HEK293 (cell line): ENCODE data around the gene OXA1L.

ENCODE experiments used
- CTCF ChIA-PET: fragments of 350-600 bp; formaldehyde crosslinking; extraction: SDS; loops from one replicate; lab custom pipeline; 2021; ENCODE audit warnings: antibody characterized with exemption; lab: Yijun Ruan, JAX
- POLR2A ChIA-PET: fragments of 300-600 bp; formaldehyde crosslinking; extraction: SDS; loops from one replicate; lab custom pipeline; 2020; ENCODE audit warnings: antibody characterized with exemption, inconsistent platforms; lab: Yijun Ruan, JAX
- H3K27ac ChIP-seq: fragments of 200-500 bp; sonication (Bioruptor generic); 2 replicates; pipeline ENCODE4 v1.5.1; 2014; ENCODE audit warnings: low read depth, low read length, control low read depth, inconsistent platforms; ENCODE audit errors: extremely low read depth
- H3K36me3 ChIP-seq, 2 experiments: fragments of 200-500 bp in 1 of 2; sonication (Bioruptor generic) in 1 of 2; 1 replicate in 1 of 2; 2 replicates in 1 of 2; pipeline ENCODE4 v1.5.1; 2014 to 2017; ENCODE audit warnings: inconsistent platforms in 2 of 2, low read length in 2 of 2; ENCODE audit not compliant: control insufficient read depth in 2 of 2, insufficient read depth in 1 of 2
- H3K4me1 ChIP-seq: fragments of 200-500 bp; sonication (Bioruptor generic); 2 replicates; pipeline ENCODE4 v1.5.1; 2014; ENCODE audit warnings: mild to moderate bottlenecking, low read length, inconsistent platforms; ENCODE audit not compliant: control insufficient read depth, insufficient read depth
- H3K4me3 ChIP-seq: 2 replicates; pipeline ENCODE4 v1.5.1; 2011; ENCODE audit warnings: low read depth, mild to moderate bottlenecking, control low read depth, low read length, moderate library complexity
- H3K9me3 ChIP-seq: fragments of 200-500 bp; sonication (Bioruptor generic); 2 replicates; pipeline ENCODE4 v1.5.1; 2014; ENCODE audit warnings: low read depth, low read length, inconsistent platforms; ENCODE audit not compliant: control insufficient read depth, insufficient read depth
- GLI2 ChIP-seq: fragments of 450-650 bp; formaldehyde crosslinking; IDR thresholded peaks from 2 replicates; pipeline ENCODE4; 2017; ENCODE audit warnings: missing biosample characterization, missing genetic modification characterization, low read depth, borderline replicate concordance
- KLF10 ChIP-seq: fragments of 450-650 bp; IDR thresholded peaks from 2 replicates; pipeline ENCODE4 v1.5.1; 2018; ENCODE audit warnings: missing biosample characterization, mild to moderate bottlenecking, missing genetic modification characterization
- SETDB1 ChIP-seq: IDR thresholded peaks from one replicate; pipeline ENCODE4 v1.6.1; 2017; ENCODE audit warnings: mild to moderate bottlenecking, low read length, moderate library complexity, mixed read lengths; ENCODE audit not compliant: insufficient read length
- ZFP3 ChIP-seq: fragments of 450-650 bp; formaldehyde crosslinking; IDR thresholded peaks from 2 replicates; pipeline ENCODE4 v1.5.1; 2016; ENCODE audit warnings: low read depth, missing biosample characterization, missing genetic modification characterization
- ZFP37 ChIP-seq: fragments of 450-650 bp; formaldehyde crosslinking; IDR thresholded peaks from 2 replicates; pipeline ENCODE4 v1.5.1; 2016; ENCODE audit warnings: missing biosample characterization, missing genetic modification characterization
- ZFP41 ChIP-seq: fragments of 450-650 bp; formaldehyde crosslinking; IDR thresholded peaks from 2 replicates; pipeline ENCODE4 v1.5.1; 2016; ENCODE audit warnings: missing biosample characterization, missing genetic modification characterization, borderline replicate concordance
- ZNF114 ChIP-seq: fragments of 450-650 bp; formaldehyde crosslinking; IDR thresholded peaks from 2 replicates; pipeline ENCODE4 v1.5.0; 2017; ENCODE audit warnings: missing biosample characterization, missing genetic modification characterization
- ZNF155 ChIP-seq: fragments of 450-650 bp; formaldehyde crosslinking; IDR thresholded peaks from 2 replicates; pipeline ENCODE4 v1.5.1; 2016; ENCODE audit warnings: missing biosample characterization, missing genetic modification characterization
- ZNF394 ChIP-seq: fragments of 450-650 bp; formaldehyde crosslinking; IDR thresholded peaks from 2 replicates; pipeline ENCODE4 v1.5.1; 2016; ENCODE audit warnings: missing biosample characterization, missing genetic modification characterization, mild to moderate bottlenecking, moderate library complexity, borderline replicate concordance
- ZNF530 ChIP-seq: fragments of 450-650 bp; formaldehyde crosslinking; IDR thresholded peaks from 2 replicates; pipeline ENCODE4 v1.5.1; 2016; ENCODE audit warnings: low read depth, missing biosample characterization, missing genetic modification characterization
- ZNF623 ChIP-seq: fragments of 450-650 bp; formaldehyde crosslinking; IDR thresholded peaks from 2 replicates; pipeline ENCODE4 v1.5.1; 2016; ENCODE audit warnings: missing biosample characterization, missing genetic modification characterization
- ZNF626 ChIP-seq: fragments of 450-650 bp; sonication (Bioruptor Pico); formaldehyde crosslinking; IDR thresholded peaks from 2 replicates; pipeline ENCODE4 v1.5.1; 2018; ENCODE audit warnings: missing biosample characterization, missing genetic modification characterization, inconsistent platforms
- ZNF701 ChIP-seq: fragments of 450-650 bp; formaldehyde crosslinking; IDR thresholded peaks from 2 replicates; pipeline ENCODE4 v1.5.1; 2016; ENCODE audit warnings: missing biosample characterization, missing genetic modification characterization
- ZSCAN30 ChIP-seq: fragments of 450-650 bp; IDR thresholded peaks from 2 replicates; pipeline ENCODE4 v1.5.1; 2018; ENCODE audit warnings: missing biosample characterization, mild to moderate bottlenecking, missing genetic modification characterization, moderate library complexity
- TF ChIP-seq, protein P1 (sequence below): fragments of 450-650 bp; formaldehyde crosslinking; IDR thresholded peaks from 2 replicates; pipeline ENCODE4 v1.5.1; 2016; ENCODE audit warnings: missing biosample characterization, missing genetic modification characterization
- TF ChIP-seq, protein P2 (sequence below): fragments of 450-650 bp; formaldehyde crosslinking; IDR thresholded peaks from 2 replicates; pipeline ENCODE4 v1.5.1; 2016; ENCODE audit warnings: missing biosample characterization, missing genetic modification characterization
- TF ChIP-seq, protein P3 (sequence below): fragments of 450-650 bp; formaldehyde crosslinking; IDR thresholded peaks from 2 replicates; pipeline ENCODE4 v1.5.1; 2016; ENCODE audit warnings: missing biosample characterization, missing genetic modification characterization
- TF ChIP-seq, protein P4 (sequence below): fragments of 450-650 bp; formaldehyde crosslinking; IDR thresholded peaks from 2 replicates; pipeline ENCODE4 v1.5.1; 2016; ENCODE audit warnings: missing biosample characterization, missing genetic modification characterization

OXA1L gene

DNA sequence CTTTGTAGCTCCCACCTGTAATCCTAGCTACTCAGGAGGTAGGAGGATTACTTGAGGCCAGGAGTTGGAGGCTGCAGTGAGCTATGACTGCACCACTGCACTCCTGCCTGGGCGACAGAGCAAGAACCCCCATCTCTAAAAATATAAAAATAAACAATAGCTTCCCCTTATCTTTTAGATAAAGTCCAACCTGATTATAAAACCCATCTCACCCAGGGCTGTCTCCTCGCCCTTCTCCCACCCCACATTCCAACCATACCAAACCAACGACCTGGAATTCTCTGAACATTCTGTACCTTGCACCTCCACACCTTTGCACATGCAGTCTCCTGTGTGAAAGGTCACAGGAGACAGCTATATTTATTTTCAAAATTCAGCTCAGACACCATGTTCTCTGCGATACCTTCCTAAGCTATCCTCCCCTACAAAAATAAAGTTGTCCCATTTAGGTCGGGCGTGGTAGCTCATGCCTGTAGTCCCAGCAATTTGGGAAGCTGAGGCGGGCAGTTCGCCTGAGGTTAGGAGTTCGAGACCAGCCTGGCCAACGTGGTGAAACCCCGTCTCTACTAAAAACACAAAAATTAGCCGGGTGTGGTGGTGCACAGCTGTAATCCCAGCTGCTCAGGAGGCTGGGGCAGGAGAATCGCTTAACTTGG is 41.1 kb downstream of the OXA1L start (continued):
- TF ChIP-seq, protein P1, sequence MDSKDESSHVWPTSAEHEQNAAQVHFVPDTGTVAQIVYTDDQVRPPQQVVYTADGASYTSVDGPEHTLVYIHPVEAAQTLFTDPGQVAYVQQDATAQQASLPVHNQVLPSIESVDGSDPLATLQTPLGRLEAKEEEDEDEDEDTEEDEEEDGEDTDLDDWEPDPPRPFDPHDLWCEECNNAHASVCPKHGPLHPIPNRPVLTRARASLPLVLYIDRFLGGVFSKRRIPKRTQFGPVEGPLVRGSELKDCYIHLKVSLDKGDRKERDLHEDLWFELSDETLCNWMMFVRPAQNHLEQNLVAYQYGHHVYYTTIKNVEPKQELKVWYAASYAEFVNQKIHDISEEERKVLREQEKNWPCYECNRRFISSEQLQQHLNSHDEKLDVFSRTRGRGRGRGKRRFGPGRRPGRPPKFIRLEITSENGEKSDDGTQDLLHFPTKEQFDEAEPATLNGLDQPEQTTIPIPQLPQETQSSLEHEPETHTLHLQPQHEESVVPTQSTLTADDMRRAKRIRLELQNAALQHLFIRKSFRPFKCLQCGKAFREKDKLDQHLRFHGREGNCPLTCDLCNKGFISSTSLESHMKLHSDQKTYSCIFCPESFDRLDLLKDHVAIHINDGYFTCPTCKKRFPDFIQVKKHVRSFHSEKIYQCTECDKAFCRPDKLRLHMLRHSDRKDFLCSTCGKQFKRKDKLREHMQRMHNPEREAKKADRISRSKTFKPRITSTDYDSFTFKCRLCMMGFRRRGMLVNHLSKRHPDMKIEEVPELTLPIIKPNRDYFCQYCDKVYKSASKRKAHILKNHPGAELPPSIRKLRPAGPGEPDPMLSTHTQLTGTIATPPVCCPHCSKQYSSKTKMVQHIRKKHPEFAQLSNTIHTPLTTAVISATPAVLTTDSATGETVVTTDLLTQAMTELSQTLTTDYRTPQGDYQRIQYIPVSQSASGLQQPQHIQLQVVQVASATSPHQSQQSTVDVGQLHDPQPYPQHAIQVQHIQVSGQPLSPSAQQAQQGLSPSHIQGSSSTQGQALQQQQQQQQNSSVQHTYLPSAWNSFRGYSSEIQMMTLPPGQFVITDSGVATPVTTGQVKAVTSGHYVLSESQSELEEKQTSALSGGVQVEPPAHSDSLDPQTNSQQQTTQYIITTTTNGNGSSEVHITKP: no peak
- TF ChIP-seq ZNF623 (tag by site-specific recombination): no peak

- POLR2A ChIA-PET: interaction anchor here (0.6 kb wide), 1 partner anchor 14 kb away, joined by 3 read pairs; no protein-coding TSS in a partner anchor
- Histone ChIP-seq H3K36me3 (no peaks in the 10 kb centered on the region), H3K4me1 (no peaks in the 10 kb centered on the region), H3K4me3 (no peak overlapping the region), H3K9me3 (no peaks in the 10 kb centered on the region), H3K27ac (no peak overlapping the region)
- TF ChIP-seq, protein P2, sequence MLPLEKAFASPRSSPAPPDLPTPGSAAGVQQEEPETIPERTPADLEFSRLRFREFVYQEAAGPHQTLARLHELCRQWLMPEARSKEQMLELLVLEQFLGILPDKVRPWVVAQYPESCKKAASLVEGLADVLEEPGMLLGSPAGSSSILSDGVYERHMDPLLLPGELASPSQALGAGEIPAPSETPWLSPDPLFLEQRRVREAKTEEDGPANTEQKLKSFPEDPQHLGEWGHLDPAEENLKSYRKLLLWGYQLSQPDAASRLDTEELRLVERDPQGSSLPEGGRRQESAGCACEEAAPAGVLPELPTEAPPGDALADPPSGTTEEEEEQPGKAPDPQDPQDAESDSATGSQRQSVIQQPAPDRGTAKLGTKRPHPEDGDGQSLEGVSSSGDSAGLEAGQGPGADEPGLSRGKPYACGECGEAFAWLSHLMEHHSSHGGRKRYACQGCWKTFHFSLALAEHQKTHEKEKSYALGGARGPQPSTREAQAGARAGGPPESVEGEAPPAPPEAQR (tag by site-specific recombination): no peak
- TF ChIP-seq KLF10 (tag by site-specific recombination): no peak
- TF ChIP-seq ZFP41: no peak
- no peak for TF ChIP-seq ZNF626 (tag by site-specific recombination)
- no peak for TF ChIP-seq ZFP37
- TF ChIP-seq ZFP3 (tag by site-specific recombination): no peak
- no peak for TF ChIP-seq ZSCAN30 (tag by site-specific recombination)
- TF ChIP-seq ZNF394 (tag by site-specific recombination): no peak
- no peak for TF ChIP-seq SETDB1
- TF ChIP-seq ZNF114: no peak
- TF ChIP-seq, protein P3, sequence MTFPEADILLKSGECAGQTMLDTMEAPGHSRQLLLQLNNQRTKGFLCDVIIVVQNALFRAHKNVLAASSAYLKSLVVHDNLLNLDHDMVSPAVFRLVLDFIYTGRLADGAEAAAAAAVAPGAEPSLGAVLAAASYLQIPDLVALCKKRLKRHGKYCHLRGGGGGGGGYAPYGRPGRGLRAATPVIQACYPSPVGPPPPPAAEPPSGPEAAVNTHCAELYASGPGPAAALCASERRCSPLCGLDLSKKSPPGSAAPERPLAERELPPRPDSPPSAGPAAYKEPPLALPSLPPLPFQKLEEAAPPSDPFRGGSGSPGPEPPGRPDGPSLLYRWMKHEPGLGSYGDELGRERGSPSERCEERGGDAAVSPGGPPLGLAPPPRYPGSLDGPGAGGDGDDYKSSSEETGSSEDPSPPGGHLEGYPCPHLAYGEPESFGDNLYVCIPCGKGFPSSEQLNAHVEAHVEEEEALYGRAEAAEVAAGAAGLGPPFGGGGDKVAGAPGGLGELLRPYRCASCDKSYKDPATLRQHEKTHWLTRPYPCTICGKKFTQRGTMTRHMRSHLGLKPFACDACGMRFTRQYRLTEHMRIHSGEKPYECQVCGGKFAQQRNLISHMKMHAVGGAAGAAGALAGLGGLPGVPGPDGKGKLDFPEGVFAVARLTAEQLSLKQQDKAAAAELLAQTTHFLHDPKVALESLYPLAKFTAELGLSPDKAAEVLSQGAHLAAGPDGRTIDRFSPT (tag by site-specific recombination): no peak
- CTCF ChIA-PET: interaction anchor here (0.6 to 2.6 kb wide), 9 partner anchors 11 to 252 kb away, joined by 3 to 8 read pairs (median 5); no protein-coding TSS in a partner anchor
Measured at GRCh38 chr14:22808388-22809209, 42.1 kb downstream of the OXA1L start.

DNA sequence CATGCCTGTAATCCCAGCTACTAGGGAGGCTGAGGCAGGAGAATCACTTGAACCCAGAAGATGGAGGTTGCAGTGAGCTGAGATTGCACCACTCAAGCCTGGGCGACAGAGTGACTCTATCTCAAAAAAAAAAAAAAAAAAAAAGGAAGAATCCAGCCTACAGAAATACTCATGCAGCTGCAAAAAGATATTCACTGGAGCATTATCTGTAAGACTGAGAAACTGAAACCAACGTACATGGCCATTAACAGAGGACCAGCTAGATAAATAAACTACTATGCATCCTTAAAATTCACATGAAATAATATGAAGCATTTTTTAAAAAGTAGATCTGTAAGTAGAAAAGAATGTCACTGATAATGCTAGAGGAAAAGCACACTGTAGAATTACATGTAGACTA is 45.2 kb downstream of the OXA1L start:
- Histone ChIP-seq H3K36me3 (no peaks in the 10 kb centered on the region), H3K27ac (no peak overlapping the region), H3K4me1 (no peaks in the 10 kb centered on the region), H3K4me3 (no peak overlapping the region), H3K9me3 (no peaks in the 10 kb centered on the region)
- TF ChIP-seq, protein P4, sequence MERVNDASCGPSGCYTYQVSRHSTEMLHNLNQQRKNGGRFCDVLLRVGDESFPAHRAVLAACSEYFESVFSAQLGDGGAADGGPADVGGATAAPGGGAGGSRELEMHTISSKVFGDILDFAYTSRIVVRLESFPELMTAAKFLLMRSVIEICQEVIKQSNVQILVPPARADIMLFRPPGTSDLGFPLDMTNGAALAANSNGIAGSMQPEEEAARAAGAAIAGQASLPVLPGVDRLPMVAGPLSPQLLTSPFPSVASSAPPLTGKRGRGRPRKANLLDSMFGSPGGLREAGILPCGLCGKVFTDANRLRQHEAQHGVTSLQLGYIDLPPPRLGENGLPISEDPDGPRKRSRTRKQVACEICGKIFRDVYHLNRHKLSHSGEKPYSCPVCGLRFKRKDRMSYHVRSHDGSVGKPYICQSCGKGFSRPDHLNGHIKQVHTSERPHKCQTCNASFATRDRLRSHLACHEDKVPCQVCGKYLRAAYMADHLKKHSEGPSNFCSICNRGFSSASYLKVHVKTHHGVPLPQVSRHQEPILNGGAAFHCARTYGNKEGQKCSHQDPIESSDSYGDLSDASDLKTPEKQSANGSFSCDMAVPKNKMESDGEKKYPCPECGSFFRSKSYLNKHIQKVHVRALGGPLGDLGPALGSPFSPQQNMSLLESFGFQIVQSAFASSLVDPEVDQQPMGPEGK: no peak
- TF ChIP-seq ZNF155 (tag by site-specific recombination): no peak
- no peak for TF ChIP-seq GLI2
- TF ChIP-seq ZNF701 (tag by site-specific recombination): no peak
- no peak for TF ChIP-seq ZNF530 (tag by site-specific recombination)
- ChIA-PET CTCF (interaction anchor here (0.7 to 1.6 kb wide), 6 partner anchors 7 to 255 kb away, joined by 3 to 9 read pairs (median 4); no protein-coding TSS in a partner anchor), POLR2A (no interaction called here)
